ENCODE measurements around the gene SERTAD2.

SERTAD2 gene

DNA sequence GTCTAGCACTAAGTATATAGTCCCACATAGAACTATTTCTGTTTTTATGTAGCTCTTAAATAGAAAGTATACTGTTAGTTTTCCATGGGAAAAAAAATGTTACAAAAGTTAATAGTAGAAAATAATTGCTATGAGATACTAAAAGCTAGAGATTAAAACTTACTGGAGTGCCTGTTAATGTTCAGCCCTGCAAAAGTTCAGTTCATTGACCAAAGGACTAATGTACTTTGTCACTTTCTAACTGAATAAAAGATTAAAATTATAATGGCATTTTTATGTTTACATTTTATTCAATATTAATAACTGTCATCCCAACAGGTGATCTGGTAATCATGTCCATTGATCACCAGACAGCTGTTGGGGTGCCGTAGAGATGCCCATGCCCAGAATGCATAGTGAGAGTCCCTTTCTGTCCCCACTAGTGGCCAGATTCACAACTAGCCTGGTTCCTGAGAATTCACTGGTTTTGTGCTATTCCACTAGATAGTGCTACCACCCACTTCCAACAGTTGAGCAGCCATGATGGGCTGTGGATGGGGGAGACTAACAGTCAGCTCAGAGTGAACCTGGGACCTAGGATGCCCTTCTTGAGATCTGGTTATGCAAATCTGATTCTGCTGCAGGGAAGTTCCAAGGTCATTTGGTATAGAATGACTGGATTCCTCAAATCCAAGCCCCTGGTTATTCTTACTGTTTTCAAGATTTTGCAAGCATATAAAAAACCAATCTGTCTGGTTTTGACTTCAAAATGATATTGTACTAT, 71.8 kb downstream of the SERTAD2 start:
- no peak overlapping the region for H3K4me3 ChIP-seq (ENCODE audit: low read length)
- TF ChIP-seq, protein P1, sequence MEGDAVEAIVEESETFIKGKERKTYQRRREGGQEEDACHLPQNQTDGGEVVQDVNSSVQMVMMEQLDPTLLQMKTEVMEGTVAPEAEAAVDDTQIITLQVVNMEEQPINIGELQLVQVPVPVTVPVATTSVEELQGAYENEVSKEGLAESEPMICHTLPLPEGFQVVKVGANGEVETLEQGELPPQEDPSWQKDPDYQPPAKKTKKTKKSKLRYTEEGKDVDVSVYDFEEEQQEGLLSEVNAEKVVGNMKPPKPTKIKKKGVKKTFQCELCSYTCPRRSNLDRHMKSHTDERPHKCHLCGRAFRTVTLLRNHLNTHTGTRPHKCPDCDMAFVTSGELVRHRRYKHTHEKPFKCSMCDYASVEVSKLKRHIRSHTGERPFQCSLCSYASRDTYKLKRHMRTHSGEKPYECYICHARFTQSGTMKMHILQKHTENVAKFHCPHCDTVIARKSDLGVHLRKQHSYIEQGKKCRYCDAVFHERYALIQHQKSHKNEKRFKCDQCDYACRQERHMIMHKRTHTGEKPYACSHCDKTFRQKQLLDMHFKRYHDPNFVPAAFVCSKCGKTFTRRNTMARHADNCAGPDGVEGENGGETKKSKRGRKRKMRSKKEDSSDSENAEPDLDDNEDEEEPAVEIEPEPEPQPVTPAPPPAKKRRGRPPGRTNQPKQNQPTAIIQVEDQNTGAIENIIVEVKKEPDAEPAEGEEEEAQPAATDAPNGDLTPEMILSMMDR (conservative IDR thresholded peaks at IDR 0.05; ENCODE audit: low read length): no peak
- no peak for DNase-seq (ENCODE audit: low read depth)
